ENCODE data around the gene BAD. TPM values are rescaled to one million over a fixed set of nuclear protein-coding genes. Genes with fewer than 3 reads are reported as not detected.

The BAD gene
- total RNA-seq, 1 donor from 2014 or later: 43.6 TPM

DNA sequence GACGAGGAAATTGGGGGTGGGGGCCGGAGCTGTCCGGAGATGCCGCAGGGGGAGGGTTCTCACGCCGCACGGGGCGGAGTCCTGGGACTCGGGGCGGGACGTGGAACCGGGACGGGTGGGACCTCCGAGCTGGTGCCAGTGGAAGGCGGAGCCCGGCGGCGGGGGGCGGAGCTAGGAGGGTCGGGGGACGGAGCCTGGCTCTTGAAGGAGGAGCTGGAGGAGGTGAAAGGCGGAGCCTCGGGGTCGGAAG lies 43.3 kb downstream of the BAD start:
- H4K20me1 ChIP-seq (ENCODE audit: insufficient read depth, low read length): peaks cover 28% of the 10 kb centered on the region
- peak overlapping the region; percentile 69 for H2AFZ ChIP-seq (ENCODE audit: low read depth, low read length)
- Mint-ChIP-seq H3K36me3 (ENCODE audit: low read depth, unreplicated experiment) (peaks cover 9% of the 10 kb centered on the region), H3K27me3 (ENCODE audit: low read depth, unreplicated experiment) (no peaks in the 10 kb centered on the region), H3K9me3 (ENCODE audit: unreplicated experiment) (no peaks in the 10 kb centered on the region), H3K27ac (ENCODE audit: unreplicated experiment) (peak overlapping the region; percentile 26), H3K4me1 (ENCODE audit: low read depth, unreplicated experiment) (peaks cover 18% of the 10 kb centered on the region), H3K4me3 (ENCODE audit: unreplicated experiment) (peak overlapping the region; percentile 91)
- peaks cover 48% of the 10 kb centered on the region for H3K79me2 ChIP-seq (ENCODE audit: insufficient read depth, low read length)
- H3K4me3 ChIP-seq (ENCODE audit: insufficient read depth, low read depth, low read length): peak overlapping the region; percentile 84
- peaks cover 37% of the 10 kb centered on the region for H3K4me1 ChIP-seq (ENCODE audit: insufficient read depth, low read length)
- peaks cover 14% of the 10 kb centered on the region for H3K36me3 ChIP-seq (ENCODE audit: insufficient read depth, low read length)
- TF ChIP-seq, protein P1, sequence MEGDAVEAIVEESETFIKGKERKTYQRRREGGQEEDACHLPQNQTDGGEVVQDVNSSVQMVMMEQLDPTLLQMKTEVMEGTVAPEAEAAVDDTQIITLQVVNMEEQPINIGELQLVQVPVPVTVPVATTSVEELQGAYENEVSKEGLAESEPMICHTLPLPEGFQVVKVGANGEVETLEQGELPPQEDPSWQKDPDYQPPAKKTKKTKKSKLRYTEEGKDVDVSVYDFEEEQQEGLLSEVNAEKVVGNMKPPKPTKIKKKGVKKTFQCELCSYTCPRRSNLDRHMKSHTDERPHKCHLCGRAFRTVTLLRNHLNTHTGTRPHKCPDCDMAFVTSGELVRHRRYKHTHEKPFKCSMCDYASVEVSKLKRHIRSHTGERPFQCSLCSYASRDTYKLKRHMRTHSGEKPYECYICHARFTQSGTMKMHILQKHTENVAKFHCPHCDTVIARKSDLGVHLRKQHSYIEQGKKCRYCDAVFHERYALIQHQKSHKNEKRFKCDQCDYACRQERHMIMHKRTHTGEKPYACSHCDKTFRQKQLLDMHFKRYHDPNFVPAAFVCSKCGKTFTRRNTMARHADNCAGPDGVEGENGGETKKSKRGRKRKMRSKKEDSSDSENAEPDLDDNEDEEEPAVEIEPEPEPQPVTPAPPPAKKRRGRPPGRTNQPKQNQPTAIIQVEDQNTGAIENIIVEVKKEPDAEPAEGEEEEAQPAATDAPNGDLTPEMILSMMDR (IDR thresholded peaks at IDR 0.05; ENCODE audit: insufficient read depth, low read depth, low read length): no peak
- no peak for TF ChIP-seq EZH2 (IDR thresholded peaks at IDR 0.05; ENCODE audit: insufficient read depth, low read length)
- H3K27ac ChIP-seq (ENCODE audit: low read depth, low read length): peak overlapping the region; percentile 94
- FAIRE-seq (no peak), DNase-seq (ENCODE audit: low read depth) (no peak)
- no peaks in the 10 kb centered on the region for H3K27me3 ChIP-seq (ENCODE audit: insufficient read depth, low read length)
- no peaks in the 10 kb centered on the region for H3K9me3 ChIP-seq (ENCODE audit: insufficient read depth, low read depth, low read length)
- peak overlapping the region; percentile 99 for H3K4me2 ChIP-seq (ENCODE audit: low read length)
- peak overlapping the region; percentile 88 for H3K9ac ChIP-seq (ENCODE audit: low read length)

DNA sequence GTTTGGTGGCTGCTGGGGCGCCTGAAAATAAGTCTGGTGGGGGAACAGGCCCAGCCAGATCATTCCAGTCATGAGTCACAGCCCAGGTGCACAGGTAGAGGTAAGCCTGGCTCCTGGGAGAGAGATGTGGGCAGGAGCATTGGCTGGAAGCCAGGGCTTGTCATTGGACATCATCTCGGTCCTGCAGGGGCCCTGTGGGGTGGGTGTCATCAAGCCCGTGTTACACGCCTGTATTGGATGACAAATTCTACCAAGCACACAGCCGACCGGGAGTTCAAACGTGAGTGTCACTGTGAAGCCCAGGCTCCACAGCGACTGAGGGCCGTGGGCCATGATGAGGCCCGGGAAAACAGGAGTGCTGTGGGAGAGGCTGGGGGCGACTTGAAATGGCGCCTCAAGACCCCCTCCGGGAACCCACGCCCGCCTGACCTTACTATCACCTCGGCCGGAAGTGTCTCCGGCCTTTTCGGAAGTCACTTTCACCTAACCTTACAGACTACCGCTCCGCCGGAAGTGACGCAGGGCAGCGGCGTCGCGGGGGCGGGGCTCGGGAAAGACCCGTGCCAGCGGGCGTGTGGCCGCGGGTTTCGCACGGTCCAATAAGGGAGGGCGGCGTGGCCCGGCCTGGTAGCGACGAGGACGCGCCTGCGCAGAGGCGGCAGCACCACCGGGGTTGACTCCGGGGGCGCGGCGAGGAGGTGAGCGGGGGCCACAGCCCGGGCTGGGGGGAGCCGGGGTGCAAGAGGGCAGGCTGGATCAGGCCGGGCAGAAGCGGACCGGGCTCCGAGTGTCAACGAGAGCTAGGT lies 43.8 kb downstream of the BAD start, which contains the start of gene FKBP2:
Gene FKBP2 (plus strand): TSS at position 661 of the 806 bp plus-strand sequence. CDS start 1,293 bp downstream, outside the sequence.
- Histone ChIP-seq H3K27me3 (ENCODE audit: insufficient read depth, low read length) (no peaks in the 10 kb centered on the region), H3K4me3 (ENCODE audit: insufficient read depth, low read depth, low read length) (peak within 1 kb of the TSS; percentile 84), H4K20me1 (ENCODE audit: insufficient read depth, low read length) (peaks cover 33% of the 10 kb centered on the region), H3K36me3 (ENCODE audit: insufficient read depth, low read length) (peaks cover 14% of the 10 kb centered on the region), H3K27ac (ENCODE audit: low read depth, low read length) (peak within 1 kb of the TSS; percentile 94), H3K9me3 (ENCODE audit: insufficient read depth, low read depth, low read length) (no peaks in the 10 kb centered on the region), H3K4me2 (ENCODE audit: low read length) (peak within 1 kb of the TSS; percentile 99), H3K79me2 (ENCODE audit: insufficient read depth, low read length) (peaks cover 42% of the 10 kb centered on the region), H3K4me1 (ENCODE audit: insufficient read depth, low read length) (peaks cover 38% of the 10 kb centered on the region), H3K9ac (ENCODE audit: low read length) (peak within 1 kb of the TSS; percentile 88), H2AFZ (ENCODE audit: low read depth, low read length) (peak within 1 kb of the TSS; percentile 87)
- Mint-ChIP-seq H3K4me1 (ENCODE audit: low read depth, unreplicated experiment) (peaks cover 18% of the 10 kb centered on the region), H3K36me3 (ENCODE audit: low read depth, unreplicated experiment) (peaks cover 9% of the 10 kb centered on the region), H3K9me3 (ENCODE audit: unreplicated experiment) (no peaks in the 10 kb centered on the region), H3K27ac (ENCODE audit: unreplicated experiment) (peak within 1 kb of the TSS; percentile 97), H3K27me3 (ENCODE audit: low read depth, unreplicated experiment) (no peaks in the 10 kb centered on the region), H3K4me3 (ENCODE audit: unreplicated experiment) (peak within 1 kb of the TSS; percentile 91)
- TF ChIP-seq, protein P1 (IDR thresholded peaks at IDR 0.05; ENCODE audit: insufficient read depth, low read depth, low read length): no peak
- no peak for TF ChIP-seq EZH2 (IDR thresholded peaks at IDR 0.05; ENCODE audit: insufficient read depth, low read length)
- DNase-seq (ENCODE audit: low read depth): peak; percentile 86
- FAIRE-seq: no peak

Data from astrocyte (in vitro differentiated cells and primary cell).